GM12865 (cell line): ENCODE data around the gene ACBD6.

Experiments
- DNase-seq: peaks from one replicate; pipeline ENCODE4 v3.0.0; 2010; ENCODE audit warnings: low read depth
- H3K4me3 ChIP-seq: 2 replicates; pipeline ENCODE4 v1.5.1; 2011; ENCODE audit warnings: mild to moderate bottlenecking, low read depth, low read length, control low read depth
- CTCF ChIP-seq: IDR thresholded peaks from 2 replicates; pipeline ENCODE4 v1.5.1; 2011; ENCODE audit warnings: low read length, control low read depth, low read depth, inconsistent platforms; ENCODE audit not compliant: insufficient read depth; ENCODE audit errors: missing control alignments

Gene ACBD6

GRCh38 chr1:180266275-180267210 lies 235.8 kb downstream of the ACBD6 start:
- no peak overlapping the region for H3K4me3 ChIP-seq
- DNase-seq, result no peak
- TF ChIP-seq CTCF, result no peak

GRCh38 chr1:180265871-180266270 lies 236.5 kb downstream of the ACBD6 start:
- no peak for DNase-seq
- TF ChIP-seq CTCF, result no peak
- no peak overlapping the region for H3K4me3 ChIP-seq

- H3K4me3 ChIP-seq, result no peak overlapping the region
- no peak for TF ChIP-seq CTCF
- no peak for DNase-seq
These were observed 237.2 kb downstream of the ACBD6 start for GRCh38 chr1:180265201-180265600.

- no peak for TF ChIP-seq CTCF
- DNase-seq, result no peak
- no peak overlapping the region for H3K4me3 ChIP-seq
These were observed 237.8 kb downstream of the ACBD6 start for GRCh38 chr1:180264595-180264994.

- no peak for TF ChIP-seq CTCF
- DNase-seq, result no peak
- no peak overlapping the region for H3K4me3 ChIP-seq
These were observed 239.5 kb downstream of the ACBD6 start for GRCh38 chr1:180262628-180263488.

- TF ChIP-seq CTCF, result no peak
- DNase-seq, result no peak
These were observed 240.7 kb downstream of the ACBD6 start for GRCh38 chr1:180261524-180262155.

More at GRCh38 chr1:180261524-180262155, 240.7 kb downstream of the ACBD6 start:
- H3K4me3 ChIP-seq, result no peak overlapping the region
